ENCODE results near the gene ZNF524. TPM values are rescaled to one million over a fixed set of nuclear protein-coding genes. Genes with fewer than 3 reads are reported as not detected.
A peak's percentile ranks its signal among the peaks of the same experiment; 100 is the strongest.
"Not testable (repeated sequence)": the region's sequence is repeated elsewhere in the genome, so short reads cannot be mapped to it uniquely, and the experiment has no call there.

ZNF524 gene
- total RNA-seq, 2 experiments from 2014 or later = 25.2 to 26.6 TPM

GRCh38 chr19:55576746-55577145 lies 23.3 kb upstream of the ZNF524 start:
- Mint-ChIP-seq H3K4me1 (peaks cover 16% of the 10 kb centered on the region), H3K36me3 (peaks cover 15% of the 10 kb centered on the region), H3K4me3 (no peak overlapping the region), H3K27ac (no peak overlapping the region), H3K9me3 (no peaks in the 10 kb centered on the region), H3K27me3 (no peaks in the 10 kb centered on the region)
- POLR2A ChIA-PET = no interaction called here
- DNase-seq (no peak), ATAC-seq (ENCODE audit: low read depth) (no peak)

- peaks cover 15% of the 10 kb centered on the region for H3K36me3 Mint-ChIP-seq
- H3K4me3 Mint-ChIP-seq = no peak overlapping the region
- no peak for DNase-seq
- POLR2A ChIA-PET = no interaction called here
- no peaks in the 10 kb centered on the region for H3K9me3 Mint-ChIP-seq
- ATAC-seq (ENCODE audit: low read depth) = no peak
- H3K27me3 Mint-ChIP-seq = no peaks in the 10 kb centered on the region
- no peak overlapping the region for H3K27ac Mint-ChIP-seq
- peaks cover 16% of the 10 kb centered on the region for H3K4me1 Mint-ChIP-seq
These were observed 21.9 kb upstream of the ZNF524 start for GRCh38 chr19:55578031-55578760.

GRCh38 chr19:55578761-55579747 lies 21.0 kb upstream of the ZNF524 start:
- POLR2A ChIA-PET = no interaction called here
- H3K4me3 Mint-ChIP-seq = peak overlapping the region; percentile 90
- H3K36me3 Mint-ChIP-seq = peaks cover 15% of the 10 kb centered on the region
- no peaks in the 10 kb centered on the region for H3K9me3 Mint-ChIP-seq
- peak overlapping the region; percentile 84 for H3K27ac Mint-ChIP-seq
- H3K4me1 Mint-ChIP-seq = peaks cover 16% of the 10 kb centered on the region
- peaks cover under 1% of the 10 kb centered on the region for H3K27me3 Mint-ChIP-seq
- DNase-seq (no peak), ATAC-seq (ENCODE audit: low read depth) (no peak)

- H3K36me3 Mint-ChIP-seq = peaks cover 15% of the 10 kb centered on the region
- no peaks in the 10 kb centered on the region for H3K9me3 Mint-ChIP-seq
- ATAC-seq (ENCODE audit: low read depth) = peak; percentile 41
- peaks cover 16% of the 10 kb centered on the region for H3K4me1 Mint-ChIP-seq
- DNase-seq = no peak
- peak overlapping the region; percentile 84 for H3K27ac Mint-ChIP-seq
- POLR2A ChIA-PET = interaction anchor here (0.8 kb wide), 1 partner anchor 19 kb away, joined by 3 read pairs; the partner anchor contains the start of gene FIZ1
- peak overlapping the region; percentile 90 for H3K4me3 Mint-ChIP-seq
- H3K27me3 Mint-ChIP-seq = peaks cover 4% of the 10 kb centered on the region
These were observed 20.1 kb upstream of the ZNF524 start for GRCh38 chr19:55579766-55580621.

GRCh38 chr19:55580628-55581144 lies 19.4 kb upstream of the ZNF524 start, which contains the start of gene ZNF579:
Gene ZNF579, minus strand, starts transcription at chr19:55580848. Its CDS starts 1,209 bp downstream, at chr19:55579639.
- Mint-ChIP-seq H3K36me3 (peaks cover 15% of the 10 kb centered on the region), H3K4me1 (peaks cover 20% of the 10 kb centered on the region), H3K9me3 (no peaks in the 10 kb centered on the region), H3K27ac (peak within 1 kb of the TSS; percentile 84), H3K4me3 (peak within 1 kb of the TSS; percentile 90), H3K27me3 (peaks cover 11% of the 10 kb centered on the region)
- DNase-seq (peak; percentile 80), ATAC-seq (ENCODE audit: low read depth) (peak; percentile 61)
- POLR2A ChIA-PET = interaction anchor here (0.8 kb wide), 1 partner anchor 18 kb away, joined by 3 read pairs; the partner anchor contains the start of gene FIZ1

GRCh38 chr19:55581145-55581822 lies 18.8 kb upstream of the ZNF524 start:
- H3K9me3 Mint-ChIP-seq = no peaks in the 10 kb centered on the region
- H3K27me3 Mint-ChIP-seq = peaks cover 14% of the 10 kb centered on the region
- peak overlapping the region; percentile 90 for H3K4me3 Mint-ChIP-seq
- peaks cover 20% of the 10 kb centered on the region for H3K4me1 Mint-ChIP-seq
- peaks cover 15% of the 10 kb centered on the region for H3K36me3 Mint-ChIP-seq
- DNase-seq (no peak), ATAC-seq (ENCODE audit: low read depth) (no peak)
- peak overlapping the region; percentile 51 for H3K27ac Mint-ChIP-seq
- POLR2A ChIA-PET = no interaction called here

- Mint-ChIP-seq H3K9me3 (no peaks in the 10 kb centered on the region), H3K27ac (no peak overlapping the region), H3K27me3 (peaks cover 19% of the 10 kb centered on the region), H3K4me3 (no peak overlapping the region), H3K4me1 (peaks cover 20% of the 10 kb centered on the region), H3K36me3 (peaks cover 10% of the 10 kb centered on the region)
- POLR2A ChIA-PET = no interaction called here
- DNase-seq = no peak
- ATAC-seq (ENCODE audit: low read depth) = no peak
These were observed 18.3 kb upstream of the ZNF524 start for GRCh38 chr19:55581823-55582223.

- DNase-seq; H3K9me3 Mint-ChIP-seq; H3K27ac Mint-ChIP-seq; H3K4me3 Mint-ChIP-seq; H3K36me3 Mint-ChIP-seq; ATAC-seq (ENCODE audit: low read depth); POLR2A ChIA-PET: not testable (repeated sequence)
- H3K27me3 Mint-ChIP-seq = peaks cover 24% of the 10 kb centered on the region
- peaks cover 23% of the 10 kb centered on the region for H3K4me1 Mint-ChIP-seq
These were observed 17.8 kb upstream of the ZNF524 start for GRCh38 chr19:55582284-55582683.

GRCh38 chr19:55583897-55584296 lies 16.2 kb upstream of the ZNF524 start:
- not testable (repeated sequence) for DNase-seq; H3K9me3 Mint-ChIP-seq; H3K4me3 Mint-ChIP-seq; H3K27ac Mint-ChIP-seq; H3K36me3 Mint-ChIP-seq; ATAC-seq (ENCODE audit: low read depth)
- peaks cover 24% of the 10 kb centered on the region for H3K27me3 Mint-ChIP-seq
- H3K4me1 Mint-ChIP-seq = peaks cover 25% of the 10 kb centered on the region
- POLR2A ChIA-PET = interaction anchor here (0.6 to 1.2 kb wide), 2 partner anchors 16 to 41 kb away, joined by 4 to 6 read pairs; partner anchors contain the start of genes ZNF524 and ZNF784

GRCh38 chr19:55584871-55585270 lies 15.2 kb upstream of the ZNF524 start:
- Mint-ChIP-seq H3K4me3 (no peak overlapping the region), H3K4me1 (peaks cover 21% of the 10 kb centered on the region), H3K9me3 (no peaks in the 10 kb centered on the region), H3K36me3 (no peaks in the 10 kb centered on the region), H3K27me3 (peaks cover 24% of the 10 kb centered on the region), H3K27ac (no peak overlapping the region)
- no peak for DNase-seq
- ATAC-seq (ENCODE audit: low read depth) = no peak
- POLR2A ChIA-PET = interaction anchor here (0.6 kb wide), 1 partner anchor 40 kb away, joined by 6 read pairs; the partner anchor contains the start of gene ZNF784

GRCh38 chr19:55585658-55586339 lies 14.3 kb upstream of the ZNF524 start:
- Mint-ChIP-seq H3K27ac (no peak overlapping the region), H3K4me1 (peaks cover 17% of the 10 kb centered on the region), H3K4me3 (peak overlapping the region; percentile 38), H3K36me3 (no peaks in the 10 kb centered on the region), H3K27me3 (peaks cover 24% of the 10 kb centered on the region), H3K9me3 (no peaks in the 10 kb centered on the region)
- DNase-seq = no peak
- ATAC-seq (ENCODE audit: low read depth) = no peak
- POLR2A ChIA-PET = interaction anchor here (0.6 to 3.1 kb wide), 2 partner anchors 13 to 82 kb away, joined by 4 to 18 read pairs; partner anchors contain the start of gene FIZ1

Data from activated naive CD8-positive, alpha-beta T cell treated with anti-CD3 and anti-CD28 coated beads, Interleukin-2, amount 10 ng/mL, durations not matched to agents 7 days and 5 days (primary cell).